ENCODE data around the gene CAMTA1. TPM values are rescaled to one million over a fixed set of nuclear protein-coding genes. Genes with fewer than 3 reads are reported as not detected.

The CAMTA1 gene
- total and polyA plus RNA-seq, 2 experiments from 2014 or later = 213 to 341 TPM

GRCh38 chr1:7513081-7513480 lies 727.8 kb downstream of the CAMTA1 start:
- no peak overlapping the region for H3K4me3 ChIP-seq
- DNase-seq (ENCODE audit: low read depth in 1 of 2, low spot score in 1 of 2) = no peak
- no peak for TF ChIP-seq CTCF (IDR thresholded peaks at IDR 0.05; ENCODE audit: low read depth, low read length)
- no peaks in the 10 kb centered on the region for H3K9me3 ChIP-seq (ENCODE audit: low read depth)
- no peak overlapping the region for H3K27ac ChIP-seq
- no peaks in the 10 kb centered on the region for H3K27me3 ChIP-seq
- H3K36me3 ChIP-seq = no peaks in the 10 kb centered on the region
- H3K4me1 ChIP-seq (ENCODE audit: low read depth) = peaks cover 44% of the 10 kb centered on the region

GRCh38 chr1:7515175-7515574 lies 729.9 kb downstream of the CAMTA1 start:
- Histone ChIP-seq H3K27me3 (no peaks in the 10 kb centered on the region), H3K4me3 (no peak overlapping the region), H3K36me3 (no peaks in the 10 kb centered on the region), H3K9me3 (ENCODE audit: low read depth) (no peaks in the 10 kb centered on the region), H3K4me1 (ENCODE audit: low read depth) (peaks cover 36% of the 10 kb centered on the region), H3K27ac (no peak overlapping the region)
- no peak for TF ChIP-seq CTCF (IDR thresholded peaks at IDR 0.05; ENCODE audit: low read depth, low read length)
- DNase-seq (ENCODE audit: low read depth in 1 of 2, low spot score in 1 of 2) = no peak

- H3K9me3 ChIP-seq (ENCODE audit: low read depth) = no peaks in the 10 kb centered on the region
- H3K4me1 ChIP-seq (ENCODE audit: low read depth) = peaks cover 36% of the 10 kb centered on the region
- no peak for DNase-seq (ENCODE audit: low read depth in 1 of 2, low spot score in 1 of 2)
- H3K27ac ChIP-seq = peak overlapping the region; percentile 58
- no peaks in the 10 kb centered on the region for H3K27me3 ChIP-seq
- no peak for TF ChIP-seq CTCF (IDR thresholded peaks at IDR 0.05; ENCODE audit: low read depth, low read length)
- no peak overlapping the region for H3K4me3 ChIP-seq
- H3K36me3 ChIP-seq = no peaks in the 10 kb centered on the region
Observed at GRCh38 chr1:7515904-7516303, 730.6 kb downstream of the CAMTA1 start.

- no peaks in the 10 kb centered on the region for H3K36me3 ChIP-seq
- no peak overlapping the region for H3K4me3 ChIP-seq
- H3K9me3 ChIP-seq (ENCODE audit: low read depth) = no peaks in the 10 kb centered on the region
- peaks cover 36% of the 10 kb centered on the region for H3K4me1 ChIP-seq (ENCODE audit: low read depth)
- peak in 1 of 2 donors; percentile 85 for DNase-seq (ENCODE audit: low read depth in 1 of 2, low spot score in 1 of 2)
- peak overlapping the region; percentile 86 for H3K27ac ChIP-seq
- no peaks in the 10 kb centered on the region for H3K27me3 ChIP-seq
- no peak for TF ChIP-seq CTCF (IDR thresholded peaks at IDR 0.05; ENCODE audit: low read depth, low read length)
Observed at GRCh38 chr1:7516341-7516740, 731.1 kb downstream of the CAMTA1 start.

- Histone ChIP-seq H3K4me3 (no peak overlapping the region), H3K4me1 (ENCODE audit: low read depth) (peaks cover 36% of the 10 kb centered on the region), H3K27me3 (no peaks in the 10 kb centered on the region), H3K9me3 (ENCODE audit: low read depth) (no peaks in the 10 kb centered on the region), H3K36me3 (no peaks in the 10 kb centered on the region), H3K27ac (peak overlapping the region; percentile 86)
- no peak for TF ChIP-seq CTCF (IDR thresholded peaks at IDR 0.05; ENCODE audit: low read depth, low read length)
- DNase-seq (ENCODE audit: low read depth in 1 of 2, low spot score in 1 of 2) = no peak
Observed at GRCh38 chr1:7516929-7517328, 731.7 kb downstream of the CAMTA1 start.

Measured in cardiac muscle cell (in vitro differentiated cells and primary cell).